HG03280 (cell line): ENCODE data around the gene LRRC14B.
"Not testable (repeated sequence)": the region's sequence is repeated elsewhere in the genome, so short reads cannot be mapped to it uniquely, and the experiment has no call there.

ENCODE experiments used
- ATAC-seq: cut with Tn5 transposase; IDR thresholded peaks from one replicate; pipeline ENCODE4 v1.9.1; 2021; ENCODE audit warnings: mild to moderate bottlenecking, moderate library complexity; ENCODE audit not compliant: unreplicated experiment

The LRRC14B gene

GRCh38 chr5:233426-233825 lies 42.1 kb downstream of the LRRC14B start:
- ATAC-seq: not testable (repeated sequence)

GRCh38 chr5:234450-234849 lies 43.2 kb downstream of the LRRC14B start:
- no peak for ATAC-seq

- ATAC-seq: not testable (repeated sequence)
Measured at GRCh38 chr5:235527-235926, 44.2 kb downstream of the LRRC14B start.

GRCh38 chr5:237931-238330 lies 46.6 kb downstream of the LRRC14B start:
- not testable (repeated sequence) for ATAC-seq

- ATAC-seq: not testable (repeated sequence)
Measured at GRCh38 chr5:240550-240949, 49.3 kb downstream of the LRRC14B start.

- ATAC-seq: not testable (repeated sequence)
Measured at GRCh38 chr5:241045-241669, 49.9 kb downstream of the LRRC14B start.

- not testable (repeated sequence) for ATAC-seq
Measured at GRCh38 chr5:243683-244367, 52.5 kb downstream of the LRRC14B start.

GRCh38 chr5:245717-246116 lies 54.4 kb downstream of the LRRC14B start:
- ATAC-seq: not testable (repeated sequence)
